ENCODE data around the gene ZRANB2. TPM values are rescaled to one million over a fixed set of nuclear protein-coding genes. Genes with fewer than 3 reads are reported as not detected.

ZRANB2 gene
- total and polyA plus RNA-seq, 2 experiments from 2014 or later = 63.3 to 69.8 TPM

- H4K20me1 ChIP-seq (ENCODE audit: insufficient read depth, poor library complexity, severe bottlenecking) = no peaks in the 10 kb centered on the region
- H3K4me3 ChIP-seq = no peak overlapping the region
- no peaks in the 10 kb centered on the region for H3K79me2 ChIP-seq
- H3K27me3 ChIP-seq = no peaks in the 10 kb centered on the region
- H3K27ac ChIP-seq = peak overlapping the region; percentile 19
- no peak overlapping the region for H3K4me2 ChIP-seq
- H3K9me3 ChIP-seq (ENCODE audit: low read depth) = no peaks in the 10 kb centered on the region
- DNase-seq (ENCODE audit: low spot score) = no peak
- H3K36me3 ChIP-seq (replicated peaks; ENCODE audit: insufficient read depth, low read depth) = no peaks in the 10 kb centered on the region
- TF ChIP-seq EZH2 (IDR thresholded peaks at IDR 0.05; ENCODE audit: borderline replicate concordance) (no peak), EZH2phosphoT487 (IDR thresholded peaks at IDR 0.05; ENCODE audit: low read depth, severe bottlenecking, unreplicated experiment) (no peak)
- TF ChIP-seq, protein P1, sequence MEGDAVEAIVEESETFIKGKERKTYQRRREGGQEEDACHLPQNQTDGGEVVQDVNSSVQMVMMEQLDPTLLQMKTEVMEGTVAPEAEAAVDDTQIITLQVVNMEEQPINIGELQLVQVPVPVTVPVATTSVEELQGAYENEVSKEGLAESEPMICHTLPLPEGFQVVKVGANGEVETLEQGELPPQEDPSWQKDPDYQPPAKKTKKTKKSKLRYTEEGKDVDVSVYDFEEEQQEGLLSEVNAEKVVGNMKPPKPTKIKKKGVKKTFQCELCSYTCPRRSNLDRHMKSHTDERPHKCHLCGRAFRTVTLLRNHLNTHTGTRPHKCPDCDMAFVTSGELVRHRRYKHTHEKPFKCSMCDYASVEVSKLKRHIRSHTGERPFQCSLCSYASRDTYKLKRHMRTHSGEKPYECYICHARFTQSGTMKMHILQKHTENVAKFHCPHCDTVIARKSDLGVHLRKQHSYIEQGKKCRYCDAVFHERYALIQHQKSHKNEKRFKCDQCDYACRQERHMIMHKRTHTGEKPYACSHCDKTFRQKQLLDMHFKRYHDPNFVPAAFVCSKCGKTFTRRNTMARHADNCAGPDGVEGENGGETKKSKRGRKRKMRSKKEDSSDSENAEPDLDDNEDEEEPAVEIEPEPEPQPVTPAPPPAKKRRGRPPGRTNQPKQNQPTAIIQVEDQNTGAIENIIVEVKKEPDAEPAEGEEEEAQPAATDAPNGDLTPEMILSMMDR (IDR thresholded peaks at IDR 0.05; ENCODE audit: poor library complexity) = no peak
- H2AFZ ChIP-seq = no peak overlapping the region
- no peaks in the 10 kb centered on the region for H3K9me2 ChIP-seq (replicated peaks; ENCODE audit: insufficient read depth)
- H3K4me1 ChIP-seq (ENCODE audit: insufficient read depth) = no peaks in the 10 kb centered on the region
- WGBS (ENCODE audit: low lambda C conversion rate, missing lambda C conversion rate) = 60% methylated on average over 6 of the region's 6 CpGs
Observed at GRCh38 chr1:71089536-71090270, 8.9 kb upstream of the ZRANB2 start.

GRCh38 chr1:71088645-71089287, 7.9 kb upstream of the ZRANB2 start:
- H2AFZ ChIP-seq = no peak overlapping the region

DNA sequence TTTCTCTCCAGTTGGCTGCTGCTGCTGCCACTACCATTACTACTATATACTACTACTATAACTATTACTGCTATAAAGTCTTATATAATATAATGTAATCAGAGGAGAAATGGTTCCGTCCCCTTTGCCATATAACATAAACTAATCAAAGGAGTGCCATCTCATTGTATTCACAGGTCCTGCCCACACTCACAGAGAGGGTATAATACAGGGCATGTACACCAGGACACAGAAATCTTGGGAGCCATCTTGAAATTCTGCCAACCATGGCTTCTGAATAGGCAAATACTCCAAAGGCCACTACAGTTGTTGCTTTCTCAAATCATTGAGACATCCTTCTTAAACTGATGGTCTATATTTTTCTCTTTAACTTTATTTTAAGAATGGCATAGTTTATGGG, 6.9 kb upstream of the ZRANB2 start:
- H3K79me2 ChIP-seq = no peaks in the 10 kb centered on the region
- no peak overlapping the region for H3K4me3 ChIP-seq
- no peaks in the 10 kb centered on the region for H3K9me2 ChIP-seq (replicated peaks; ENCODE audit: insufficient read depth)
- WGBS (ENCODE audit: low lambda C conversion rate, missing lambda C conversion rate) = 95% methylated on average over 1 of the region's 1 CpG
- H4K20me1 ChIP-seq (ENCODE audit: insufficient read depth, poor library complexity, severe bottlenecking) = no peaks in the 10 kb centered on the region
- no peak overlapping the region for H2AFZ ChIP-seq
- no peak overlapping the region for H3K27ac ChIP-seq
- H3K4me2 ChIP-seq = no peak overlapping the region
- H3K9me3 ChIP-seq (ENCODE audit: low read depth) = no peaks in the 10 kb centered on the region
- TF ChIP-seq, protein P1 (IDR thresholded peaks at IDR 0.05; ENCODE audit: poor library complexity) = no peak
- no peak for TF ChIP-seq EZH2phosphoT487 (IDR thresholded peaks at IDR 0.05; ENCODE audit: low read depth, severe bottlenecking, unreplicated experiment)
- no peak for TF ChIP-seq EZH2 (IDR thresholded peaks at IDR 0.05; ENCODE audit: borderline replicate concordance)
- DNase-seq (ENCODE audit: low spot score) = no peak
- H3K27me3 ChIP-seq = no peaks in the 10 kb centered on the region
- H3K36me3 ChIP-seq (replicated peaks; ENCODE audit: insufficient read depth, low read depth) = no peaks in the 10 kb centered on the region
- no peaks in the 10 kb centered on the region for H3K4me1 ChIP-seq (ENCODE audit: insufficient read depth)

More at GRCh38 chr1:71088645-71089287, 7.9 kb upstream of the ZRANB2 start:
- peak overlapping the region; percentile 25 for H3K27ac ChIP-seq
- no peaks in the 10 kb centered on the region for H3K27me3 ChIP-seq
- 76% methylated on average over 5 of the region's 5 CpGs for WGBS (ENCODE audit: low lambda C conversion rate, missing lambda C conversion rate)
- no peaks in the 10 kb centered on the region for H3K9me3 ChIP-seq (ENCODE audit: low read depth)
- no peak for TF ChIP-seq EZH2phosphoT487 (IDR thresholded peaks at IDR 0.05; ENCODE audit: low read depth, severe bottlenecking, unreplicated experiment)
- TF ChIP-seq EZH2 (IDR thresholded peaks at IDR 0.05; ENCODE audit: borderline replicate concordance) = no peak
- TF ChIP-seq, protein P1 (IDR thresholded peaks at IDR 0.05; ENCODE audit: poor library complexity) = no peak
- H3K4me3 ChIP-seq = no peak overlapping the region
- no peaks in the 10 kb centered on the region for H3K36me3 ChIP-seq (replicated peaks; ENCODE audit: insufficient read depth, low read depth)
- H4K20me1 ChIP-seq (ENCODE audit: insufficient read depth, poor library complexity, severe bottlenecking) = no peaks in the 10 kb centered on the region
- no peaks in the 10 kb centered on the region for H3K4me1 ChIP-seq (ENCODE audit: insufficient read depth)
- peak overlapping the region; percentile 36 for H3K4me2 ChIP-seq
- H3K79me2 ChIP-seq = no peaks in the 10 kb centered on the region
- peak; percentile 13 for DNase-seq (ENCODE audit: low spot score)
- H3K9me2 ChIP-seq (replicated peaks; ENCODE audit: insufficient read depth) = no peaks in the 10 kb centered on the region

Data from hepatocyte (in vitro differentiated cells).